ENCODE results near the gene ZC3H18.

The ZC3H18 gene

GRCh38 chr16:88566158-88566557 lies 4.0 kb upstream of the ZC3H18 start:
- 0 out of 2 replicates have a peak, but pooled peaks have one; percentile 25 for TF ChIP-seq EGR1 (IDR thresholded peaks at IDR 0.05)
- TF ChIP-seq ZBTB7A (IDR thresholded peaks at IDR 0.05; ENCODE audit: low read depth), result no peak

- TF ChIP-seq FOXM1 (IDR thresholded peaks at IDR 0.05; ENCODE audit: borderline replicate concordance, low read depth) (no peak), CREB1 (IDR thresholded peaks at IDR 0.05; ENCODE audit: low read depth) (no peak), RAD21 (IDR thresholded peaks at IDR 0.05; ENCODE audit: low read depth) (no peak), TAF1 (IDR thresholded peaks at IDR 0.05; ENCODE audit: low read depth) (no peak), TCF12 (IDR thresholded peaks at IDR 0.05; ENCODE audit: low read depth) (no peak), EP300 (IDR thresholded peaks at IDR 0.05; ENCODE audit: borderline replicate concordance) (no peak), NFIC (IDR thresholded peaks at IDR 0.05) (no peak), EGR1 (IDR thresholded peaks at IDR 0.05) (no peak), REST (IDR thresholded peaks at IDR 0.05; ENCODE audit: low read depth) (no peak), ZBTB7A (IDR thresholded peaks at IDR 0.05; ENCODE audit: low read depth) (no peak), TEAD4 (IDR thresholded peaks at IDR 0.05) (no peak), CEBPB (IDR thresholded peaks at IDR 0.05) (no peak), YY1 (IDR thresholded peaks at IDR 0.05; ENCODE audit: low read depth) (no peak)
- TF ChIP-seq, protein P1, sequence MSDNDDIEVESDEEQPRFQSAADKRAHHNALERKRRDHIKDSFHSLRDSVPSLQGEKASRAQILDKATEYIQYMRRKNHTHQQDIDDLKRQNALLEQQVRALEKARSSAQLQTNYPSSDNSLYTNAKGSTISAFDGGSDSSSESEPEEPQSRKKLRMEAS (IDR thresholded peaks at IDR 0.05), result no peak
These were observed 1.2 kb upstream of the ZC3H18 start for GRCh38 chr16:88568710-88569613.

- TF ChIP-seq TAF1 (IDR thresholded peaks at IDR 0.05; ENCODE audit: low read depth) (no peak), REST (IDR thresholded peaks at IDR 0.05; ENCODE audit: low read depth) (no peak), RAD21 (IDR thresholded peaks at IDR 0.05; ENCODE audit: low read depth) (no peak), FOXM1 (IDR thresholded peaks at IDR 0.05; ENCODE audit: borderline replicate concordance, low read depth) (no peak), YY1 (IDR thresholded peaks at IDR 0.05; ENCODE audit: low read depth) (no peak), EGR1 (IDR thresholded peaks at IDR 0.05) (no peak), NFIC (IDR thresholded peaks at IDR 0.05) (no peak), TCF12 (IDR thresholded peaks at IDR 0.05; ENCODE audit: low read depth) (no peak), EP300 (IDR thresholded peaks at IDR 0.05; ENCODE audit: borderline replicate concordance) (no peak), CREB1 (IDR thresholded peaks at IDR 0.05; ENCODE audit: low read depth) (no peak), CEBPB (IDR thresholded peaks at IDR 0.05) (no peak), TEAD4 (IDR thresholded peaks at IDR 0.05) (no peak), ZBTB7A (IDR thresholded peaks at IDR 0.05; ENCODE audit: low read depth) (no peak)
- TF ChIP-seq, protein P2, sequence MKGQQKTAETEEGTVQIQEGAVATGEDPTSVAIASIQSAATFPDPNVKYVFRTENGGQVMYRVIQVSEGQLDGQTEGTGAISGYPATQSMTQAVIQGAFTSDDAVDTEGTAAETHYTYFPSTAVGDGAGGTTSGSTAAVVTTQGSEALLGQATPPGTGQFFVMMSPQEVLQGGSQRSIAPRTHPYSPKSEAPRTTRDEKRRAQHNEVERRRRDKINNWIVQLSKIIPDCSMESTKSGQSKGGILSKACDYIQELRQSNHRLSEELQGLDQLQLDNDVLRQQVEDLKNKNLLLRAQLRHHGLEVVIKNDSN (IDR thresholded peaks at IDR 0.05), result no peak
- TF ChIP-seq, protein P1 (IDR thresholded peaks at IDR 0.05), result no peak
These were observed 604 bp upstream of the ZC3H18 start for GRCh38 chr16:88569614-88569984.

DNA sequence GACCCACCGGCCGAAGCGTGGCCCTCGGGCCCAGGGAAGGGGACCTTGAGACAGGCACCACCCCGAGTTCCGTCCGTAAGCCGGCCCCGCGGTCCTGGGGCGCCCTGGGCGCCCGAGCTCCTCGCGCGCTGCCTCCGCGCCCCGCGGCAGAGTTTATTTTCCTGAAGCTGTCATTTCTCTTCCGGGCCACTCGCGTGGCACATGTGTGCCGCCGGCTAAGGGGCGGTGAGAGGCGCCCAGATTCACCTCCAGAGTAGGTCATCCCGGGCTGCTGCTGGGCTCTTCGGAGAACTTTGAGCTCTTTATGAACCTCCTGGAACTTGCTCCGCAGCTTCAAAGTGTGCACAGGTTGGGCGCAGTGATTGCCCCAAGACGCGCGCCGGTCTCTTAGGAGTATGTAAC lies 489 bp downstream of the ZC3H18 start:
- TF ChIP-seq, protein P1 (IDR thresholded peaks at IDR 0.05), result no peak; the same call in 1 of the 2 replicates
- TF ChIP-seq NFIC (IDR thresholded peaks at IDR 0.05), result no peak
- TF ChIP-seq FOXM1 (IDR thresholded peaks at IDR 0.05; ENCODE audit: borderline replicate concordance, low read depth), result no peak
- no peak for TF ChIP-seq YY1 (IDR thresholded peaks at IDR 0.05; ENCODE audit: low read depth)
- TF ChIP-seq TCF12 (IDR thresholded peaks at IDR 0.05; ENCODE audit: low read depth), result no peak
- TF ChIP-seq ZBTB7A (IDR thresholded peaks at IDR 0.05; ENCODE audit: low read depth), result no peak
- no peak for TF ChIP-seq TEAD4 (IDR thresholded peaks at IDR 0.05)
- TF ChIP-seq, protein P2 (IDR thresholded peaks at IDR 0.05), result no peak
- TF ChIP-seq CREB1 (IDR thresholded peaks at IDR 0.05; ENCODE audit: low read depth), result no peak

DNA sequence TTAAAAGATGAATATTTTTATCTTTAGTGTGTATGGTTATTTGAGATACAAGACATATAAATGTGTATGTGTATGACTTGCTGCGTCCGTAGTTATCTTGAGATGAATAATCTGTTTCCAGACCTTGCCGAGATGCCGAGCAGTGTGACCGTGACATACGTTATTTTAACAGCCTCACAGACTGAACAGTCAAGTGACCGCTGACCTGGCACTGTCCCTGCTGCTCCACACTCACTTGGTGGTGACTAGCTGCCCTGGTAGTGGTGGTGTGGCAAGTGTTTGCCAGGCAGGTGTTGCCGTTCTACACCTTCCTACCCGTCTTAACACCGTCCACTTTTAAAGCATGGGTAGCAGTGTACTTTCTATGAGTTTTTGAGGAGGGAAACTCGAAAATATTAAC lies 5.0 kb downstream of the ZC3H18 start:
- TF ChIP-seq NFIC (IDR thresholded peaks at IDR 0.05), result no peak
- TF ChIP-seq TEAD4 (IDR thresholded peaks at IDR 0.05), result no peak
- no peak for TF ChIP-seq FOXM1 (IDR thresholded peaks at IDR 0.05; ENCODE audit: borderline replicate concordance, low read depth)
- no peak for TF ChIP-seq RAD21 (IDR thresholded peaks at IDR 0.05; ENCODE audit: low read depth)
- TF ChIP-seq, protein P2 (IDR thresholded peaks at IDR 0.05), result no peak
- no peak for TF ChIP-seq CREB1 (IDR thresholded peaks at IDR 0.05; ENCODE audit: low read depth)
- no peak for TF ChIP-seq TAF1 (IDR thresholded peaks at IDR 0.05; ENCODE audit: low read depth)
- TF ChIP-seq REST (IDR thresholded peaks at IDR 0.05; ENCODE audit: low read depth), result no peak
- TF ChIP-seq ZBTB7A (IDR thresholded peaks at IDR 0.05; ENCODE audit: low read depth), result no peak
- TF ChIP-seq EP300 (IDR thresholded peaks at IDR 0.05; ENCODE audit: borderline replicate concordance), result no peak
- no peak for TF ChIP-seq EGR1 (IDR thresholded peaks at IDR 0.05)
- TF ChIP-seq CEBPB (IDR thresholded peaks at IDR 0.05), result no peak
- TF ChIP-seq YY1 (IDR thresholded peaks at IDR 0.05; ENCODE audit: low read depth), result no peak
- TF ChIP-seq, protein P1 (IDR thresholded peaks at IDR 0.05), result no peak
- no peak for TF ChIP-seq TCF12 (IDR thresholded peaks at IDR 0.05; ENCODE audit: low read depth)
